SK-N-DZ (cell line): ENCODE results near the gene IL1A.

Experiments used
- DNase-seq: peaks from one replicate; pipeline ENCODE4 v3.0.0-alpha.2; 2015; ENCODE audit warnings: low spot score

The IL1A gene

GRCh38 chr2:112727276-112728028 lies 56.8 kb downstream of the IL1A start:
- no peak for DNase-seq

GRCh38 chr2:112726487-112727190 lies 57.7 kb downstream of the IL1A start:
- DNase-seq, result peak; percentile 89

GRCh38 chr2:112725545-112726457 lies 58.5 kb downstream of the IL1A start:
- DNase-seq, result no peak

- peak; percentile 29 for DNase-seq
These were observed 59.4 kb downstream of the IL1A start for GRCh38 chr2:112724591-112725525.

- DNase-seq, result no peak
These were observed 60.3 kb downstream of the IL1A start for GRCh38 chr2:112723995-112724394.
